OCI-LY1 (cell line): ENCODE results near the gene ZNRF3.
A peak's percentile ranks its signal among the peaks of the same experiment; 100 is the strongest.

Experiments
- H2AFZ ChIP-seq: fragments of 200-600 bp; sonication (generic), shearing (Covaris generic); 2 replicates; pipeline ENCODE4 v1.6.0; 2014; ENCODE audit warnings: antibody characterized with exemption, mild to moderate bottlenecking, low read length
- H3F3A ChIP-seq: fragments of 200-600 bp; sonication (generic), shearing (Covaris generic); 2 replicates; pipeline ENCODE4 v1.6.0; 2014; ENCODE audit warnings: mild to moderate bottlenecking, antibody characterized with exemption, low read length, moderate library complexity; ENCODE audit not compliant: insufficient read depth
- H3K27ac ChIP-seq: fragments of 200-600 bp; sonication (generic); 2 replicates; pipeline ENCODE4 v1.5.1; 2014; ENCODE audit warnings: low read length, mixed run types, mild to moderate bottlenecking, low read depth; ENCODE audit not compliant: poor library complexity, severe bottlenecking
- H3K27me3 ChIP-seq: fragments of 200-600 bp; sonication (generic); 2 replicates; pipeline ENCODE4 v1.6.0; 2014; ENCODE audit warnings: antibody characterized with exemption, mild to moderate bottlenecking, low read length, moderate library complexity; ENCODE audit not compliant: insufficient read depth
- H3K36me3 ChIP-seq: fragments of 200-600 bp; sonication (generic); 2 replicates; pipeline ENCODE4 v1.6.1; 2014; ENCODE audit warnings: mild to moderate bottlenecking, antibody characterized with exemption, low read length, moderate library complexity, mixed read lengths; ENCODE audit not compliant: insufficient read depth
- H3K4me1 ChIP-seq: fragments of 200-600 bp; sonication (generic); 2 replicates; pipeline ENCODE4 v1.5.1; 2014; ENCODE audit warnings: mild to moderate bottlenecking, low read length, moderate library complexity; ENCODE audit not compliant: insufficient read depth, severe bottlenecking
- H3K4me2 ChIP-seq: fragments of 200-600 bp; sonication (generic), shearing (Covaris generic); 2 replicates; pipeline ENCODE4 v1.6.1; 2014; ENCODE audit warnings: low read length
- H3K4me3 ChIP-seq: fragments of 200-600 bp; sonication (generic); 2 replicates; pipeline ENCODE4 v1.5.1; 2014; ENCODE audit warnings: low read length, low read depth, mild to moderate bottlenecking, mixed read lengths; ENCODE audit not compliant: poor library complexity, severe bottlenecking
- H3K79me2 ChIP-seq: fragments of 200-600 bp; shearing (Covaris generic); 2 replicates; pipeline ENCODE4 v1.6.1; 2016; ENCODE audit warnings: mixed run types, low read length, mixed read lengths; ENCODE audit not compliant: insufficient read depth
- H3K9ac ChIP-seq: fragments of 200-600 bp; sonication (generic), shearing (Covaris generic); 2 replicates; pipeline ENCODE4 v1.6.1; 2014; ENCODE audit warnings: mild to moderate bottlenecking, low read length, mixed read lengths
- H3K9me2 ChIP-seq: fragments of 200-600 bp; sonication (generic), shearing (Covaris generic); 2 replicates; pipeline ENCODE4 v1.6.1; 2014; ENCODE audit warnings: low read depth, mild to moderate bottlenecking, low read length, mixed read lengths
- H3K9me3 ChIP-seq: fragments of 200-600 bp; shearing (Covaris generic); 2 replicates; pipeline ENCODE4 v1.6.1; 2014; ENCODE audit warnings: low read length, mixed read lengths
- H4K20me1 ChIP-seq: fragments of 200-600 bp; sonication (generic), shearing (Covaris generic); 2 replicates; pipeline ENCODE4 v1.6.0; 2016; ENCODE audit warnings: mild to moderate bottlenecking, low read length; ENCODE audit not compliant: insufficient read depth
- CTCF ChIP-seq: fragments of 200-600 bp; sonication (generic), shearing (Covaris generic); IDR thresholded peaks from 2 replicates; pipeline ENCODE4 v1.5.1; 2017; ENCODE audit warnings: mild to moderate bottlenecking, antibody characterized with exemption, low read length, moderate library complexity, mixed read lengths
- EZH2 ChIP-seq: fragments of 200-600 bp; sonication (generic), shearing (Covaris generic); IDR thresholded peaks from 2 replicates; pipeline ENCODE4 v1.8.0; 2017; ENCODE audit warnings: borderline replicate concordance, mixed run types, mild to moderate bottlenecking, antibody characterized with exemption, low read length, moderate library complexity, mixed read lengths

Gene ZNRF3

DNA sequence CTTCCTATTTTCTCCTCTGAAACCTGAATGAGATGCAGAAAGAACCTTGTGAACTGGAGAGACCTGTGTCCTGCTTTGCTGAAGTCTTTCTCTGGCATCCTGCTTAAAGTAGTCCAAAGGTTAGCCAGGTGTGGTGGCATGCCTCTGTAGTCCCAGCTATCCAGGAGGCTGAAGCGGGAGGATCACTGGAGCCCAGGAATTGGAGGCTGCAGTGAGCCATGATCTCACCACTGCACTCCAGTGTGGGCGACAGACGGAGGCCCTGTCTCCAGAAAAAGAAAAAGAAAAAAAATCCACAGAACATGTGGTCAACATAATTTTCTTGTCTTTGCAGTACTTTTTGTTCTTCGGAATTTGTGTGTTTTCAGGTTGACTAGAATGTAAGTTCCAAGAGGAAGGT, 187.1 kb downstream of the ZNRF3 start:
- Histone ChIP-seq H4K20me1 (no peaks in the 10 kb centered on the region), H3K4me1 (peaks cover 9% of the 10 kb centered on the region), H3K79me2 (no peaks in the 10 kb centered on the region), H2AFZ (no peak overlapping the region), H3K27me3 (no peaks in the 10 kb centered on the region; the same call in 1 of the 2 replicates), H3K4me2 (no peak overlapping the region), H3K27ac (no peak overlapping the region), H3K4me3 (no peak overlapping the region), H3K9ac (no peak overlapping the region), H3K36me3 (no peaks in the 10 kb centered on the region), H3F3A (no peaks in the 10 kb centered on the region), H3K9me3 (no peaks in the 10 kb centered on the region), H3K9me2 (no peaks in the 10 kb centered on the region)
- TF ChIP-seq EZH2 (no peak), CTCF (no peak)

DNA sequence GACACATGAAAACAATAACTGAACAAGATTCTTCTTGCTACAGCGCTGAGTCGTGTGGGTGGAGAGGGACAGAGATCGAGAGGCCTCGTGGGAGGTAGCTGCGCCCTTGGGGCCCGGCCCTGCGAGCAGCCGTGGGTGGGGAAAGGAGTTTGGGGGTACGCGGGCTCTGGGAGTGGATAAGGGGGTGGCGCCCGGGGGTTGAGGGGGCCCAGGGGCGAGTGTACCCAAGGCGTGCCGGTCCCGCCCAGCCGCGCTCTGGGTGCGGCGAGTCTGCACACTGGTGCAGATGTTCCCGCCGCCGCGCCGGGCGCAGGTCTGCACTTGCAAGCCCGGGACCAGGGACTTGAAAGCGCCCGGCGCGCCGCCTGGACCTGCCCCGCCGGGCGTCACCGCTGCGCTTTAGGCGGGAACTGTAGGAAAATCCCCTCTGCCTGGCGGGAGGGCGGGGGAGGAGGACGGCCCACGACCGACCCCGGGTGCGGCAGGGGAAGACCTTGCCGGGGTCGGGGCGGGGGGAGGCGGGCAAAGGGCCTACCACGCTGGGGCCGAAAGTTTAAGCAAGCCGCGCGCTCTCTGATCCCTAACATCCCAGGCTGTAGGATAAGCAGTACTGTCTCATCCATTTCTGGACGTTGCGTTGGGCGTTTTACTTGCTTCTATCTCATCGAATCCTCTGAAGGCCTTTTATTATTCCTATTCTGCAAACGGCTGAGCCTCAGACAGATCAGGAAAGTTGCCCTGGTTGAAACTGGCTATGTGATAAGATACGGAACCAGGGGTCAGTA, 188.1 kb downstream of the ZNRF3 start:
- no peaks in the 10 kb centered on the region for H3F3A ChIP-seq
- H3K9ac ChIP-seq, result no peak overlapping the region
- no peaks in the 10 kb centered on the region for H3K79me2 ChIP-seq
- no peak overlapping the region for H3K4me3 ChIP-seq
- no peaks in the 10 kb centered on the region for H3K9me3 ChIP-seq
- H3K9me2 ChIP-seq, result no peaks in the 10 kb centered on the region
- no peak overlapping the region for H2AFZ ChIP-seq
- H3K27me3 ChIP-seq, result no peaks in the 10 kb centered on the region; the same call in 1 of the 2 replicates
- TF ChIP-seq CTCF, result no peak
- no peak for TF ChIP-seq EZH2
- no peaks in the 10 kb centered on the region for H4K20me1 ChIP-seq
- no peaks in the 10 kb centered on the region for H3K36me3 ChIP-seq
- H3K4me1 ChIP-seq, result peaks cover 9% of the 10 kb centered on the region
- H3K4me2 ChIP-seq, result no peak overlapping the region; the same call in 1 of the 2 replicates
- H3K27ac ChIP-seq, result no peak overlapping the region

DNA sequence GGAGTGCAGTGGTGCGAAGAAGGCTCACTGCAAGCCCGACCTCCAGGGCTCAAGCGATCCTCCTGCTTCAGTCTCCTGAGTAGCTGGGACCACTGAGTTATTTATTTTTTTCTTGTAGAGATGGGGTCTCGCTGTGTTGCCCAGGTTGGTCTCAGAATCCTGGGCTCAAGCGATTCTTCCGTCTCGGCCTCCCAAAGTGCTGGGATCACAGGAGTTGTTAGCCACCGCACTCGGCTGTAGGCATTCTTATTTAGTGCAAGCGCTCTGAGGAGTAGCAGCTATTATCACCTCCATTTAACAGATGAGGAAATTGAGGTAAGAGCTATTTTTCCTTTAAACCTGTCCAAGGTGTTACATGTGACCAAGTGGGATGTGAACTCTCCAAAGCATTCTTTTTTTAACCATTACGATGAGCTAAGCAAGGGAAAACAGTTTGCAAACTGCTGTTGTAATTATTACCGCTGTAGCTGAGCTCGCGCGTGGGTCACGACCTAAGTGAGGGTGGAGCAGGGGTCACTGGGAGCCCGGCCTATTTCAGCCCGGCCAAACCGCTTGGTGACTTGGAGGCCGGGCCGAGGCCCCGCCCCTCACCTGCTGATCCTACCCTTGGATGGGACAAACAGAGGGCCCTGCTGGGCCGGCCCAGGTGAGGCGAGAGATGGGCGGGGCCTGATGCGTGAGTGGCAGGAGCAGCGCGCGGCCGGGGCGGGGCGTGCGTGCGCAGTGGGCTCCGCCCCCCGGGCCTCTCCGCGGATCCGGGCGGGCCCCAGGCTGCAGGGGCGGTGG, 189.0 kb downstream of the ZNRF3 start:
- H2AFZ ChIP-seq, result no peak overlapping the region
- no peaks in the 10 kb centered on the region for H3K9me2 ChIP-seq
- H3K27ac ChIP-seq, result no peak overlapping the region
- peak overlapping the region; percentile 5; the same call in 1 of the 2 replicates for H3K4me2 ChIP-seq
- no peak overlapping the region for H3K9ac ChIP-seq
- no peaks in the 10 kb centered on the region for H3F3A ChIP-seq
- H3K9me3 ChIP-seq, result no peaks in the 10 kb centered on the region
- no peaks in the 10 kb centered on the region for H4K20me1 ChIP-seq
- no peaks in the 10 kb centered on the region for H3K36me3 ChIP-seq
- H3K79me2 ChIP-seq, result no peaks in the 10 kb centered on the region
- H3K4me3 ChIP-seq, result no peak overlapping the region
- TF ChIP-seq EZH2, result no peak
- no peak for TF ChIP-seq CTCF
- H3K4me1 ChIP-seq, result peaks cover 14% of the 10 kb centered on the region
- no peaks in the 10 kb centered on the region; the same call in 1 of the 2 replicates for H3K27me3 ChIP-seq
